Heart left ventricle (tissue), 13 donors: ENCODE results near the gene CPSF7.

ENCODE experiments used
- POLR2A ChIP-seq, 2 donors: fragments of 450-650 bp; IDR thresholded peaks; one replicate each; pipeline ENCODE4 v1.6.1; 2017; ENCODE audit warnings: antibody characterized with exemption in 2 of 2, mild to moderate bottlenecking in 2 of 2, moderate library complexity in 2 of 2
- TF ChIP-seq, protein P1 (sequence below), 12 donors: fragments of 200-600 bp; sonication (generic) in 4 of 12; IDR thresholded peaks; one replicate each; pipeline versions ENCODE4 v1.5.0 to v1.8.0; 2018 to 2022; ENCODE audit warnings: antibody characterized with exemption in 12 of 12, mild to moderate bottlenecking in 5 of 12
- donor health status: ischemic (EF 13 %, LVEDD 7.1; RV severe dilation, severe dysfunction).
- donor health status: DM: no; HTN: yes; CAD: no.
- donor health status: DM: no; HTN: no; CAD: no.
- donor health status: ischemic (EF 25% LVEDD 6.9; RV normal size, moderate dysfunction).
- donor health status: ischemic (EF 25% LVEDD 5.7; RV mildly dilated, moderate dysfunction).
- donor health status: ischemic (EF 35%, LVEDD 5.7; RV mildly dilated, moderate dysfunction).
- donor health status: nonischemic (EF 11% LVEDD 7.7; RV severe dilation, severe dysfunction).
- donor health status: DM: yes; HTN: yes; CAD: no.
- donor health status: PGD.
- donor health status: ischemic (EF 29% LVEDD 5.4; RV normal size, mild dysfunction).
- donor health status: nonischemic (EF 23%, LVEDD 6.1; RV moderate dilation, normal function).

GRCh38 chr11:61414547-61414946, 15.2 kb downstream of the CPSF7 start:
- no peak for TF ChIP-seq POLR2A (IDR thresholded peaks at IDR 0.05)
- TF ChIP-seq, protein P1, sequence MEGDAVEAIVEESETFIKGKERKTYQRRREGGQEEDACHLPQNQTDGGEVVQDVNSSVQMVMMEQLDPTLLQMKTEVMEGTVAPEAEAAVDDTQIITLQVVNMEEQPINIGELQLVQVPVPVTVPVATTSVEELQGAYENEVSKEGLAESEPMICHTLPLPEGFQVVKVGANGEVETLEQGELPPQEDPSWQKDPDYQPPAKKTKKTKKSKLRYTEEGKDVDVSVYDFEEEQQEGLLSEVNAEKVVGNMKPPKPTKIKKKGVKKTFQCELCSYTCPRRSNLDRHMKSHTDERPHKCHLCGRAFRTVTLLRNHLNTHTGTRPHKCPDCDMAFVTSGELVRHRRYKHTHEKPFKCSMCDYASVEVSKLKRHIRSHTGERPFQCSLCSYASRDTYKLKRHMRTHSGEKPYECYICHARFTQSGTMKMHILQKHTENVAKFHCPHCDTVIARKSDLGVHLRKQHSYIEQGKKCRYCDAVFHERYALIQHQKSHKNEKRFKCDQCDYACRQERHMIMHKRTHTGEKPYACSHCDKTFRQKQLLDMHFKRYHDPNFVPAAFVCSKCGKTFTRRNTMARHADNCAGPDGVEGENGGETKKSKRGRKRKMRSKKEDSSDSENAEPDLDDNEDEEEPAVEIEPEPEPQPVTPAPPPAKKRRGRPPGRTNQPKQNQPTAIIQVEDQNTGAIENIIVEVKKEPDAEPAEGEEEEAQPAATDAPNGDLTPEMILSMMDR (IDR thresholded peaks at IDR 0.05): no peak
